Activated T-cell treated with anti-CD3 and anti-CD28 coated beads, Interleukin-2, amount 50 U/mL, for 1 hour (primary cell): ENCODE measurements around the gene PTPRJ.
"Not testable (repeated sequence)": the region's sequence is repeated elsewhere in the genome, so short reads cannot be mapped to it uniquely, and the experiment has no call there.

Experiments
- DNase-seq: peaks from one replicate; pipeline ENCODE4 v3.0.0-alpha.2; 2020

PTPRJ gene

GRCh38 chr11:48123934-48124755 lies 143.8 kb downstream of the PTPRJ start:
- no peak for DNase-seq

- no peak for DNase-seq
Measured at GRCh38 chr11:48124880-48125279, 144.5 kb downstream of the PTPRJ start.

DNA sequence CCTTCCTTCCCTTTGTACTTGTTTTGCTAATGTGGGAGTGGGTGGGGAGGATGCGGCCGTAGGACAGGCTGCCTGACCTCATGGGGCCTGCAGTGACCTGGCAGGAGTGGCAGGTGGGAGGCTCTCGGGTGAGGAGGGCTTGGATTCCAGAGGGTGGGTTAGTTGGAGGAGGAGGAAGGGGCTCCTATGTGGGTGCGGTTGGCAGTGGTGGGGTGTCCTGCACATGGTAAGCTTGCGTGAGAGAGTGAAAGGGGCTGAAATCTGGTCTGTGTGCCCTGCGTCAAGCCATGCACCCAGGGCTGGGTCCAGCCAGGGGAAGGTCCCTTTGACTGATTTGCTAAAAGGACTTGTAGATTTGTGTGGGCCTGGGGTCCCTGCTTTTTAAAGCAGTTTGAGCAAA lies 145.5 kb downstream of the PTPRJ start:
- no peak for DNase-seq

GRCh38 chr11:48127521-48128183 lies 147.3 kb downstream of the PTPRJ start:
- DNase-seq = no peak

- no peak for DNase-seq
Measured at GRCh38 chr11:48129697-48130395, 149.5 kb downstream of the PTPRJ start.

DNA sequence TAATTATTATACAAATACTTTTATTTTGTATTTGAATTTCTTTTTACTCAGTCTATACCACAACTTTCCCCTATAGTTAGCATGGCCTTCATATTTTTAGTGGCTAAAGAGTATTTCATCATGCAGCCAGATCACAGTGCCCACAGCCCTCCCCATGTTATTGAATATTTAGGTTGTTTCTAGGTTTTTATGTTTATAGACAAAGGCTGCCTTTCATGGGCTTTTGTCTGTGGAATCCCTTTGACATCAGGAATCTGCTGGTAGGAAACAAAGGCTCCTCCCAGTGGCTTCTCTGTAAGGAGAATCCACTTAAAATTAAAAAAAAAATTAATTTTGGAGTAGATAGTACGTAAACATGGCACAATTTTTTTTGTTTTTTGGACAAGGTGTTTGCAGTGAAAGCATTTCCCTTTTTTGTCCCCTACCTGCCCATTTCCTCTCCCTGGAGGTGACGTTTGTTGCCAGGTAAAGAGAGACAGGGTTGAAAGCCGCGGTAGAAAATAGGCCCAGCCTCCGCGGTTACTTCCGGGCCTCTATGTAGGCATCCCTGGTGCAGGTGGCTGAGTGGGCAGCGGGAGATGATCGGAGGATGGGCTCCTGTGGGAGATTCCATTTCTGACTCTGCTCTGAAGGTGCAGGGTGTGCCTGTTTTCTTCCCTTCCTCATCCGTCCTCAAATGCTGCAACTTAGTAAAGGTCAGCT lies 154.0 kb downstream of the PTPRJ start:
- DNase-seq = no peak

DNA sequence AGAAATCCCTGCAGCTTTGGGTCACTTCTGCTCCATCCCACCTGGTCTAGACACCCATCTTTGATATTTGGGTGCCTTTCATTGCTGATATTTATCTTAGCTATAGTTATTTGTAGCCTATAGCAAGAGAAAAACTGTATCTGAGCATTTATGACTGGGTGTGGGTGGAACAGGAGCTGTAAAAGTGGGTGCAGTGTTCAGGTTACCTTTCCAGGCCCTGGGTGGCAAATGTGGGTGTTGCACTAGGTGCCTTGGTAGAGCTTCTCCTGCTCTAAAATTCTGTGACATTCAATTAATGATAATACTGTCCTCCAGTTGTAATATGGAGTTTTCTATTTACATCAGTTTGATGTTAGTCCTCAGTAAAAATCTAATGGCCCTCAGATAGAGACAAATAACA lies 157.9 kb downstream of the PTPRJ start:
- DNase-seq = no peak

DNA sequence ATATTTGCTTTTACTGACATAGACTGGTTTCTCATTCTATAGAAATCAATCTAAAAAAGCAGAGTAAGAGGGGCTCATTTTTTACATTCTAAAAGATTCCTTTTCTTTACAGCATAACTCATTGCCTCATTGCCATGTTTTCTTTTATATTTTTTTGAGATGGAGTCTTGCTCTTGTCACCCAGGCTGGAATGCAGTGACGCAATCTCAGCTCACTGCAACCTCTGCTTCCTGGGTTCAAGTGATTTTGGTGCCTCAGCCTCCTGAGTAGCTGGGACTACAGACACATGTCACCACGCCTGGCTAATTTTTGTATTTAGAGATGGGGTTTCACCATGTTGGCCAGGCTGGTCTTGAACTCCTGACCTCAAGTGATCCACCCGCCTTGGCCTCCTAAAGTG lies 159.5 kb downstream of the PTPRJ start:
- not testable (repeated sequence) for DNase-seq

DNA sequence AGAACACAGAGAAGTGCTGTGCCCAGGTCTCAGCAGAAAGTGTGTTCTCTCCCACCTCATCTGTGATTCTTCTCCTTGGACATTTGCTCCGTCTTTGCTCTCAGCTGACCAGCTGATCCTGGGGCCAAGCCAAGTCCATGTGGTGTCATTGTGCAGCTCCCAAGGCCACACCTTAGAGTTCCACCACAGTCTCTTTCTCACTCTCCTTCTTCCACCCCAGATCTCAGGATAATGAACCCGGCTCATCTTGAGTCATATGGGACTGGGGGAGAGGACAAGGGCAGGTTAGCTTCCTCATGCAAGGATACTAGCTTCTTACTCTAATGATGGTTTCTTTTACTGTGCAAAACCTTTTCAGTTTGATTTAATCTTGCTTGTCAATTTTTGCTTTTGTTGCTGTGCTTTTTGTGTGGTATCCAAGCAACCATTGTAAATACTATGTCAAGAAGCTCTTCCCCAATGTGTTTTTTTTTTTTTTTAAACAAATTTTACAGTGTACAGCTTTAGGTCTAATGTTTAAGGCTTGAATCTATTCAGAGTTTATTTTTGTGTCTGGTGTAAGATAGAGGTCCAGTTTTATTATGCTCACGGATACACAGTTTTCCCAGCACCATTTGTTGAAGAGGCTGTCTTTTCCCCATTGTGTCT lies 161.2 kb downstream of the PTPRJ start:
- no peak for DNase-seq

GRCh38 chr11:48142889-48143288 lies 162.5 kb downstream of the PTPRJ start:
- DNase-seq = no peak

DNA sequence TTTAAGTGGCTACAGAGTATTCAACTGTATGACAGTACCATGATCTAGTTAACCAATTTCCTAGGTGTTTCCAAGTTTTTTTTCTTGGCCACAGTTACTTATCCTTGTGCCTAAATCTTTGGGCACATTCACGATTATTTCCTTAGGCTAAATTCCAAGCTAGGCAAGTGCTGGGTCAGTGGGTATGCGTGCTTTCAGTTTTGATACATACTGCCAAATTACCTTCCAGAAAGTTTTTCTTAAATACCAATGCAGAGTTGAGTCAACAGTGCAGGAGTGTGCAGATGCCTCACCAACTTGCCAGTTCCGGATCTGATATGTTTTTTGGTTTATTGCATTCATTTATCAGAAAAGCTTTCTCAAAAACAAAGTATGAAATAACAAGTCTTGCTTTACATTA lies 168.4 kb downstream of the PTPRJ start:
- no peak for DNase-seq

GRCh38 chr11:48150213-48150612 lies 169.9 kb downstream of the PTPRJ start:
- no peak for DNase-seq

DNA sequence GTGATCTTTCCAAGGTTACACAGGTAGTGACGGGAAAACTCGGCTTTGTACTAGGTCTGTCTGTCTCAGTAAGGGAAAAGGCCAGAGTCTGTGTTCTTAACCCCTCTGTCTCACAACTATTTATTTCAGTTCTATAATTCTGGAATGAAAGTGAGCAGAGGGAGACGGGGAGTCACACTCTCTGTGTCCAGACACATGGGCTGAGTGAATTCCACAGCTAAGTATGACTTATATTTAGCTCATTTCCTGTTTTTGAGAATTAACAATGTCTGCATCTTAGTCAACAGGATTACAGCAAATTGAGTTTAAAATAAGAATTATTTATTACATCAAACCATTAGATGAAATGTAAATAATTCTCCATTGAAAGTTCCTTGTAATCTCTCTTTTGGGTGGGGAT lies 173.8 kb downstream of the PTPRJ start:
- no peak for DNase-seq

DNA sequence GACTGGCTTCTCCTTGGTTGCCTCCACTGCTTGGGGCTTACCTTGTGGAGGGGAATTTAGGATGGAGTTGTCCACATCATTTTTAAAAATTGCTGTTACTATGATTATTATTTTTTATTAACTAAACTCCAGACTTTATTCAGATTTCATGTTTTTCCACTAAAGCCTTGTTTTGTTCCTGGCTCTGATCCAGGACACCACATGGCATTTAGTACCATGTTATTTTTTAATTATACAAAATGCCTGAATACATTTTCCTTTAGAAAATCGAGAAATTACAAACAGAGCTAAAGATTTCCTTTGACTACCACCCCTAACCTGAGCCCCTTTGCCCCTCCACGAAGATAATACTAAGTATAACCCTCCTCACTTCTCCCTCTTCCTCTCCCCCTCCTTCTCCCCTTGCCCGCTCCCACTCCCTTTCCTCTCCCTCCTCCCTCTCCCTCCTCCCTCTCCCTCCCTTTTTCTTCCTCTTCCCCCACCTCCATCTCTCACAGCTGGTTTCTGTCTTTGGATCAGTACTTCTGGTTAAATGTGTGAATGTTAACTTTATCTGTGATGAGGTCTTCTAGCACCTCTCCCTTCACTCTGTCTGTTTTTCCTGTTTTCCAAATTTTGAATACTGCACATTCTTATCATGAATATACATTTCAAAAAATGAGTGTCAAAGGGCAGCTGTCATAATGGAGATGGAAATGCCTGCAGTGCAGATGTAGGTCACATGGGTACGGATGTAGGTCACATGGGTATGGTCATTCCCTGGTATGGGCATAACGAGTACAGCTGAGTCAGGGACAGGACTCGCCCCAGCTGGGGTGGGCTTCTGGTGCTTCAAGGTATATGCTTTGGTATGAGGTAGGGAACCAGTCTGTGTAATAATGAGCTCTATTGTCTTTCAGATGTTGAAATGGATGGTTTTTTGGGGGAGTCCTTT lies 181.9 kb downstream of the PTPRJ start:
- no peak for DNase-seq

GRCh38 chr11:48162885-48163268 lies 182.5 kb downstream of the PTPRJ start:
- DNase-seq = no peak

DNA sequence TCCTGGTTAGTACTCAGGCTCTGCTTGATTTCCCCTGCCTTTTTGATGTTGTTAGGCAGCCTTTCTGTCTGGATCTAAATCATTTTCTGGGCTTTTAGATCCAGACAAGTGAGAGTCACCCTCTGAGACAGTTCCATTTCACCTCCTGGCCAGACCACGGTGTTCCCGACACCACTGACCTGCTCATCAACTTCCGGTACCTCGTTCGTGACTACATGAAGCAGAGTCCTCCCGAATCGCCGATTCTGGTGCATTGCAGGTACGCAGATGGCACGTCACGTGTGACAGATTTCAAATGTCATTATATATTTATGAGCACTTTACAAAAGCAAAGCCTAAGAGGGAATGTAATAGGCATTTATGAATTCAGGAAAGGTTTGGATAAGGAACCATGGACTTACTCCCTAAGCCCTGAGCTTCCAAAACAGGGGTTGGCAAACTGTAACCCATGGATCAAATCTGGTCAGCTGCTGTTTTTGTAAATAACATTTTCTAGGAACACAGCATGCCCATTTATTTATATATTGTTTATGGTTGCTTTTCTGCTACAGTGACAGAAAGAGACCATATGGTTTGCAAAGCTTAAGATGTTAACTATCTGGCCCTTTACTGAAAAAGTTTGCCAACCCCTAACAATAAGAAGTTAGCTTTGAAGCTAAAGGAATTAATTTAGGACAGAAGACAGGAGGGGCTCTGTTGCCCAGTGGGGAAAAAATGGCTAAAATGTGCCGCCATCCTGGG lies 183.2 kb downstream of the PTPRJ start:
- no peak for DNase-seq

DNA sequence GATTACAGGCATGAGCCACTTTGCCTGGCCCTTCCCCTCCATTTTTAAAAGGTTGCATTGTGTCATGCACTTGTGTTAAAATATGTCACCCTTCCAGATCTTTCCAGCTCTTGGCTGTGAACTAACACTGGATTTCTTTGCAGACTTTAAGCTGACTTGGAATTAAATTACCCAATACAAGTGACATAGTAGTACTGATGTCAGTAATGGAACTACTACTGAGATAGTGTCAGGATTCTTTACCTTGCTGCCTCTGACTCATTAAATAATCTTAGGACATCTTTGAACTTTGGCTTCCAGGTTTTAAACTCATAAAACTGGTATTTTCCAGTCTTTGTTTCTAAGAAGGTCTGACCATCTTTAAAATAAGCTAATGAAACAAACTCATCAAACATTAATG lies 184.5 kb downstream of the PTPRJ start:
- DNase-seq = no peak

DNA sequence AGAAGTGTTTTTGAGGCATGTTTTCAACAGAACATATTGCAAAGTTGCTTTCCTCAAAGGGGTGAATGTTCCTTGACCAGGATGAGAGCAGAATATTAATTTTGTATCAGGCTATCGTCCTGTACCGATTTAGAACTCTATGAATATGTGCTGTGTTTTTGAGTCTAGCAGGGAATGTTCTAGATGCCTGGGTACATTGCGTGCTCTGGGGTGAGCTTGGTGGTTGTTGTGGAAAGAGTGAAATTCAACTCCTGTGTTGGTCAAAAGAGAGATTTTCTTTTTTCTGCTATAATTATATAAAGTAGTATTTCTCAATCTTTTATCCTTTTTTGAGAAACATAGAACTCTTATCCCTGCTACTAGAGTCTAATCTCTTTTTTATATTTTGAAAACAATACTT lies 185.1 kb downstream of the PTPRJ start:
- DNase-seq = no peak

DNA sequence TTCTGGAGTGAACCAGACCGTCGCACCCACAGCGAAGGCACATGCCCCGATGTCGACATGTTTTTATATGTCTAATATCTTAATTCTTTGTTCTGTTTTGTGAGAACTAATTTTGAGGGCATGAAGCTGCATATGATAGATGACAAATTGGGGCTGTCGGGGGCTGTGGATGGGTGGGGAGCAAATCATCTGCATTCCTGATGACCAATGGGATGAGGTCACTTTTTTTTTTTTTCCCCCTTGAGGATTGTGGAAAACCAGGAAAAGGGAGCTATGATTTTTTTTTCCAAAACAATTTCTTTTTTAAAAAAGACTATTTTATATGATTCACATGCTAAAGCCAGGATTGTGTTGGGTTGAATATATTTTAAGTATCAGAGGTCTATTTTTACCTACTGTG lies 187.0 kb downstream of the PTPRJ start:
- no peak for DNase-seq

GRCh38 chr11:48168815-48169214 lies 188.5 kb downstream of the PTPRJ start:
- DNase-seq = no peak

GRCh38 chr11:48169259-48169658 lies 188.9 kb downstream of the PTPRJ start:
- no peak for DNase-seq
